ENCODE data around the gene LRRN4CL.
"Not testable (repeated sequence)": the region's sequence is repeated elsewhere in the genome, so short reads cannot be mapped to it uniquely, and the experiment has no call there.

LRRN4CL gene

GRCh38 chr11:62689421-62690183 is at the start of gene LRRN4CL:
Gene LRRN4CL, minus strand, starts transcription at chr11:62689530. Its CDS starts 1,022 bp downstream, at chr11:62688508.
- H3K4me3 ChIP-seq (ENCODE audit: low read depth, low read length) = no peak within 1 kb of the TSS
- peak; percentile 4 for TF ChIP-seq CTCF (conservative IDR thresholded peaks at IDR 0.05; ENCODE audit: low read depth, low read length)
- peak; percentile 80 for DNase-seq (ENCODE audit: low read depth)

- no peak for DNase-seq (ENCODE audit: low read depth)
- TF ChIP-seq CTCF (conservative IDR thresholded peaks at IDR 0.05; ENCODE audit: low read depth, low read length) = no peak
- H3K4me3 ChIP-seq (ENCODE audit: low read depth, low read length) = no peak overlapping the region
Observed at GRCh38 chr11:62737196-62737595, 47.9 kb upstream of the LRRN4CL start.

GRCh38 chr11:62732830-62733229 is 43.5 kb upstream of the LRRN4CL start:
- H3K4me3 ChIP-seq (ENCODE audit: low read depth, low read length) = no peak overlapping the region
- DNase-seq (ENCODE audit: low read depth) = peak; percentile 65
- TF ChIP-seq CTCF (conservative IDR thresholded peaks at IDR 0.05; ENCODE audit: low read depth, low read length) = peak; percentile 26

GRCh38 chr11:62730076-62730475 is 40.7 kb upstream of the LRRN4CL start:
- H3K4me3 ChIP-seq (ENCODE audit: low read depth, low read length) = peak overlapping the region; percentile 80
- DNase-seq (ENCODE audit: low read depth) = not testable (repeated sequence)

GRCh38 chr11:62728171-62728988 is 39.0 kb upstream of the LRRN4CL start, which contains the start of gene TTC9C:
Gene TTC9C, plus strand, starts transcription at chr11:62728486. Its CDS starts 363 bp downstream, at chr11:62728849.
- peak within 1 kb of the TSS; percentile 80 for H3K4me3 ChIP-seq (ENCODE audit: low read depth, low read length)
- DNase-seq (ENCODE audit: low read depth) = peak; percentile 90
- no peak for TF ChIP-seq CTCF (conservative IDR thresholded peaks at IDR 0.05; ENCODE audit: low read depth, low read length)

- peak overlapping the region; percentile 80 for H3K4me3 ChIP-seq (ENCODE audit: low read depth, low read length)
- DNase-seq (ENCODE audit: low read depth) = peak; percentile 99
- no peak for TF ChIP-seq CTCF (conservative IDR thresholded peaks at IDR 0.05; ENCODE audit: low read depth, low read length)
Observed at GRCh38 chr11:62727872-62728170, 38.5 kb upstream of the LRRN4CL start.

- peak; percentile 2 for TF ChIP-seq CTCF (conservative IDR thresholded peaks at IDR 0.05; ENCODE audit: low read depth, low read length)
- peak within 1 kb of the TSS; percentile 80 for H3K4me3 ChIP-seq (ENCODE audit: low read depth, low read length)
- peak; percentile 100 for DNase-seq (ENCODE audit: low read depth)
Observed at GRCh38 chr11:62727165-62727871, 38.0 kb upstream of the LRRN4CL start, which contains the start of gene HNRNPUL2. Gene HNRNPUL2, minus strand, starts transcription at chr11:62727457. Its CDS starts 301 bp downstream, at chr11:62727156.

Measured in choroid plexus epithelial cell (primary cell).